Fibroblast of villous mesenchyme (primary cell): ENCODE data around the gene LLGL1. TPM values are rescaled to one million over a fixed set of nuclear protein-coding genes. Genes with fewer than 3 reads are reported as not detected.

Experiments used
- DNase-seq: peaks from one replicate; pipeline ENCODE4 v3.0.0-alpha.2; 2010; ENCODE audit warnings: low read depth
- H3K4me3 ChIP-seq: 2 replicates; pipeline ENCODE4 v1.5.1; 2011; ENCODE audit warnings: low read depth, mild to moderate bottlenecking, low read length
- total RNA-seq: library from RNA; depleted of rRNA; stranded (reverse); fragments of >200 nt; gene quantifications from 2 replicates; pipeline ENCODE4 v1.2.3, GENCODE V29; 2012
- TF ChIP-seq, protein P1 (sequence below): IDR thresholded peaks from 2 replicates; pipeline ENCODE4 v1.5.1; 2012; ENCODE audit warnings: low read depth, mild to moderate bottlenecking, low read length; ENCODE audit not compliant: insufficient read depth

Gene LLGL1
- 44.0 and 49.3 TPM in 2 replicates for total RNA-seq

DNA sequence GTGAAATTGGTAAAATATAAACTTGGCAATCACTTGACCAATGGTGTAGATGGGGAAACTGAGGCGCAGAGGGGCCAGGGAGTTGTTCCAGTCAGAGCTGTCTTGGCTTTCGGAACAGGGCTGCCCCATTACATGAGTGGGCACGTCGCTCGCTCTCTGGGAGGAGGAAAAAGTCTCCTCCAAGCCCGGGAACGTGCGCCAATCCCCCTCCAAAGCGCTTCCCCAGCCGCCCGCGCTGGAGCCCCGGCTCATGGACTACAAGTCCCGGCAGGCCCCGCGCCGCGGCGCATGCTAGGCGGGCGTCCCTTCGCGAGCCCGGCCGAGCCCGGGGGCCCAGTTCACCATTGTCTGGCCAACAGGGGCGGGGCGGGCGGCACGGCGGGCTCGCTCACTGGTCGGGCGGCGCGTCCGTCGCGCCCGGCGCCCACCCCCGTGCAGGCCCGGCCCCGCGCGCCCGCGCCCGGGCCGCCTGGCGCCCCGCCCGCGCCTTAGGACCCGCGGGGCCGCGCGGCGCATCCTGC is at the start of gene LLGL1:
TSS of gene LLGL1 (plus strand) at position 515 of the 521 bp plus-strand sequence. CDS start 48 bp downstream, outside the sequence.
- peak; percentile 96 for DNase-seq
- TF ChIP-seq, protein P1, sequence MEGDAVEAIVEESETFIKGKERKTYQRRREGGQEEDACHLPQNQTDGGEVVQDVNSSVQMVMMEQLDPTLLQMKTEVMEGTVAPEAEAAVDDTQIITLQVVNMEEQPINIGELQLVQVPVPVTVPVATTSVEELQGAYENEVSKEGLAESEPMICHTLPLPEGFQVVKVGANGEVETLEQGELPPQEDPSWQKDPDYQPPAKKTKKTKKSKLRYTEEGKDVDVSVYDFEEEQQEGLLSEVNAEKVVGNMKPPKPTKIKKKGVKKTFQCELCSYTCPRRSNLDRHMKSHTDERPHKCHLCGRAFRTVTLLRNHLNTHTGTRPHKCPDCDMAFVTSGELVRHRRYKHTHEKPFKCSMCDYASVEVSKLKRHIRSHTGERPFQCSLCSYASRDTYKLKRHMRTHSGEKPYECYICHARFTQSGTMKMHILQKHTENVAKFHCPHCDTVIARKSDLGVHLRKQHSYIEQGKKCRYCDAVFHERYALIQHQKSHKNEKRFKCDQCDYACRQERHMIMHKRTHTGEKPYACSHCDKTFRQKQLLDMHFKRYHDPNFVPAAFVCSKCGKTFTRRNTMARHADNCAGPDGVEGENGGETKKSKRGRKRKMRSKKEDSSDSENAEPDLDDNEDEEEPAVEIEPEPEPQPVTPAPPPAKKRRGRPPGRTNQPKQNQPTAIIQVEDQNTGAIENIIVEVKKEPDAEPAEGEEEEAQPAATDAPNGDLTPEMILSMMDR: no peak
- peak within 1 kb of the TSS; percentile 94 for H3K4me3 ChIP-seq

DNA sequence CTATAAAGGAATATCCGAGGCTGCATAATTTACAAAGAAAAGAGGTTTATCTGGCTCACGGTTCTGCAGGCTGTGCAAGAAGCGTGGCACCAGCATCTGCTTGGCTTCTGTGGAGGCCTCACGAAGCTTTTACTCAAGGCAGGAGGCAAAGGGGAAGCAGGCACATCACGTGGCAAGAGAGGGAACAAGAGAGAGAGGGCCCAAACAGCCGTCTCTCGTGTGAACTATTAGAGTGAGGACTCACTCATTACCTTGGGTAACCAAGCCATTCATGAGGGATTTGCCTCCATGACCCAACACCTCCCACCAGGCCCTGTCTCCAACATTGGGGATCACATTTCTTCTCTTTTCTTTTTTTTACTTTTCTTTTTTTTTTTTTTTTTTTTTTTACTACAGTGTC is 49.3 kb upstream of the LLGL1 start:
- TF ChIP-seq, protein P1: no peak
- no peak overlapping the region for H3K4me3 ChIP-seq
- DNase-seq: no peak

DNA sequence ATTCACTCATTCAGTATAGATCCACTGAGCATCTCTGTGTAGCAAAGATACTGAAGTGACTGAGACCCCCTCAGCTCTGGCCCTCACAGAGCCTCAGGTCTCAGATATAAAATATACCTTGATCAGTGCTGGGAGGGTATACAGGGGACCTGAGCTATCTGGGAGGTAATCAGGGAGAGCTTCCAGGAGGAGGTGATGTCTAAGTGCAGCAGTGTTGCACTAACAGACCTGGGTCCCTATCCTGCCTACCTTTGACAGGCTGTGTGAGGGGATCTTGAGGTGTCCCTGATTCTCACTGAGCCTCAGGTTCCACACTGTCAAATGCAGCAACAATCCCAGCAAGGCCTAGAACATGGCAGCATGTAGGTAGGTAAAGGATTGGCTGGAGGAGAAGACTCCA is 48.3 kb upstream of the LLGL1 start:
- no peak overlapping the region for H3K4me3 ChIP-seq
- TF ChIP-seq, protein P1: no peak
- DNase-seq: no peak

DNA sequence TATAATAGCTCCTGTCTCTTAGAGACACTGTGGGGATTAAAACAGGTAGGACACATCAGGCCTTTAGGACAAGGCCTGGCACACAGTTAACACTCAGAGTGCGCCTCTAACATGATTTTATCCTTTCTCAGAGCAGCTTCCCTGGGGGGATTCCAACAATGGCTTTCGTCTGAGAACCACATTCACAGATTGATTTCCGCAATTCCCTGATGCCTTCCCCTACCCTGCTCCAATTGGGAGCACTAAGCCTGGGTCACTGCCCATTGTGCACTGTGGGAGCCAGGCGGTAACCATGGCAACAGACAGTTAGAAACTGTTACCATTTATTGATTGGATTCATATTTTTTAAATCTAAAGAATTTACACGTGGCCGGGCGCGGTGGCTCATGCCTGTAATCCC is 47.7 kb upstream of the LLGL1 start:
- TF ChIP-seq, protein P1: no peak
- no peak for DNase-seq
- no peak overlapping the region for H3K4me3 ChIP-seq

DNA sequence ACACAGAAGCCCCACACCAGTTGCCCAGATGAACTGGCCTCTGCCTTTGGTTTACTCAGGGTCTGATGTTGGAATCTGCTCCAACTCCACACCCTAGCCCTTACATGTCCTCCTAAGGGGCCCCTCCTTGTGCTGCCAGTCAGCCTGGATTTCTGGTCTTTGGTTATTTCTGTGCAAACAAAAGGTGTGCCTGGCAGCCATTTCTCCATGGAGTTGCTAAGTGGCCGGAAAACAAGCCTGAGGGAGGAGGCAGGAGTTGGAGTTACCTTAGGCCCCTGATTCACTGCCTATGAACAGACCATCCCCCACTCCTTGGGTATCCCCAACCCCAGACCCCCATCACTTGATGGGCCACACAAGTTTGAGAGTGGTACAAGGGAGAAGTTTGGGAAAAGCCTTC is 46.2 kb upstream of the LLGL1 start:
- H3K4me3 ChIP-seq: no peak overlapping the region
- DNase-seq: no peak
- TF ChIP-seq, protein P1: no peak

DNA sequence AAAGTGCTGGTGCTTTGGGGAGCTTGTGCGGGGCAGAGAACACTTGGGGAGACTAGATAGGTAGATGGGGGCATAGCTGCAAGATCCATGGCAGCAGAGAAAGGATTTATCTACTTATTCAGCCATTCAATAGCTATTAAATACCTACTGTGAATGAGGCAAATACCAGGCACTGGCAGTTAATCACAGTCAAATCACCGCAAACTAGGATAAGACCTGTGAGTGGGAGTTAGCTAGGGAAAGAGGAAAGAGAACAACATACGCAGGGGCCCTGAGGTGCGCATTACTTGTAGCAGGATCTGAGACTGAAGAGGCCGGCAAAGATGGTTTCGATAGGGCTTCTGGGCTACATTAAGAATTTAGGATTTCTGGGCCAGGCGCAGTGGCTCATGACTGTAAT is 45.6 kb upstream of the LLGL1 start:
- no peak overlapping the region for H3K4me3 ChIP-seq
- TF ChIP-seq, protein P1: no peak
- no peak for DNase-seq

DNA sequence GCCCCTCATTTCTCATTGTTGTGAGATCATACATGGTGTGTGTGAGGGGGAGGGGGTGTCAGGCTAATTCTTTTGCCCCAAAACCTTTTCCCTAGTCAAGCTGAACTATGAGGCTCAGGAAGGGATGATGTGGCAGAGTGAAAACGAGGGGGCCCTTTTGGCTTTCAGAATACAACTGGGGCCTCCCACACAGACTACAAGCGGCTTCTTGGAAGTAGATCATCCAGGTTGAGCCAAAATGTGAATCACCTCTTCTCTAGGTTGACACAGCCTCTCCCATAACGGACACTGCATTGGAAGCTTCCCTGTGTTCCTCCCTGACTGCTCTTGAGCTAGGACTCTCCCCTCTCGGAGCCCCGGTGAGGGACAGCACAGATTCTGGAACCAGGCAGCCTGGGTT is 44.1 kb upstream of the LLGL1 start:
- no peak overlapping the region for H3K4me3 ChIP-seq
- DNase-seq: no peak
- TF ChIP-seq, protein P1: no peak
